Gastrocnemius medialis (tissue), 4 donors: ENCODE measurements around the gene CENPN. TPM values are rescaled to one million over a fixed set of nuclear protein-coding genes. Genes with fewer than 3 reads are reported as not detected.

Experiments
- ATAC-seq, 2 donors: fragments of 150-250 bp; one replicate each; pipeline ENCODE4 v1.9.1; 2016
- DNase-seq, 2 donors: peaks; one replicate each; pipeline ENCODE4 v3.0.0-alpha.2; 2019
- H3K27ac ChIP-seq, 4 donors: fragments of 200-600 bp; sonication (generic); 1 replicate in 1 of 4; 2 replicates in 3 of 4; pipeline ENCODE4 v1.5.1; 2016 to 2018; ENCODE audit warnings: mild to moderate bottlenecking in 2 of 4, moderate library complexity in 1 of 4
- H3K27me3 ChIP-seq, 3 donors: fragments of 200-600 bp; sonication (generic) in 2 of 3; 1 replicate in 1 of 3; 2 replicates in 2 of 3; pipeline versions ENCODE4 v1.5.1 to v1.6.0; 2016 to 2019; ENCODE audit warnings: mild to moderate bottlenecking in 1 of 3, moderate library complexity in 1 of 3
- H3K36me3 ChIP-seq, 2 donors: fragments of 200-600 bp; sonication (generic) in 1 of 2; one replicate each; pipeline ENCODE4 v1.5.1; 2017 to 2018
- H3K4me1 ChIP-seq, 2 donors: fragments of 200-600 bp; sonication (generic) in 1 of 2; one replicate each; pipeline ENCODE4 v1.5.1; 2016 to 2017; ENCODE audit warnings: mild to moderate bottlenecking in 2 of 2
- H3K4me3 ChIP-seq, 4 donors: fragments of 200-600 bp; sonication (generic) in 3 of 4; 1 replicate in 1 of 4; 2 replicates in 3 of 4; pipeline ENCODE4 v1.5.1; 2016 to 2019; ENCODE audit warnings: mild to moderate bottlenecking in 2 of 4
- H3K9me3 ChIP-seq, 3 donors: fragments of 200-600 bp; sonication (generic) in 2 of 3; 1 replicate in 1 of 3; 2 replicates in 2 of 3; pipeline ENCODE4 v1.5.1; 2016 to 2019
- POLR2A ChIP-seq, 2 donors: fragments of 450-650 bp; IDR thresholded peaks; one replicate each; pipeline ENCODE4 v1.6.1; 2017; ENCODE audit warnings: antibody characterized with exemption in 2 of 2, mild to moderate bottlenecking in 2 of 2, moderate library complexity in 2 of 2
- in situ Hi-C, 4 donors: fragments of 200-750 bp; cut with MboI; loops; one replicate each; pipeline versions ENCODE4 v1.15.0 to v1.8.0; 2017; ENCODE audit warnings: low sequenced_read_pairs in 4 of 4
- intact Hi-C: fragments of 100-400 bp; cut with DNase I; formaldehyde crosslinking; loops from one replicate; pipeline ENCODE4 v1.15.1; 2023; ENCODE audit warnings: low total_unique reads
- total RNA-seq, 4 donors: library from RNA; depleted of rRNA; stranded (reverse); fragments of >200 nt; gene quantifications; one replicate each; pipeline versions ENCODE4 v1.1.0 to v1.2.3, GENCODE V29; 2016
- TF ChIP-seq, protein P1 (sequence below), 5 experiments: fragments of 450-650 bp in 3 of 5; fragments of 200-600 bp in 2 of 5; sonication (generic) in 2 of 5; IDR thresholded peaks in 4 of 5; conservative IDR thresholded peaks in 1 of 5; 1 replicate in 4 of 5; 2 replicates in 1 of 5; pipeline ENCODE4 v1.5.1; 2016 to 2019; ENCODE audit warnings: antibody characterized with exemption in 5 of 5, mild to moderate bottlenecking in 3 of 5, moderate library complexity in 3 of 5

CENPN gene
- total RNA-seq, 4 donors from 2014 or later, result 5.2 to 10.9 (median 7.5) TPM

DNA sequence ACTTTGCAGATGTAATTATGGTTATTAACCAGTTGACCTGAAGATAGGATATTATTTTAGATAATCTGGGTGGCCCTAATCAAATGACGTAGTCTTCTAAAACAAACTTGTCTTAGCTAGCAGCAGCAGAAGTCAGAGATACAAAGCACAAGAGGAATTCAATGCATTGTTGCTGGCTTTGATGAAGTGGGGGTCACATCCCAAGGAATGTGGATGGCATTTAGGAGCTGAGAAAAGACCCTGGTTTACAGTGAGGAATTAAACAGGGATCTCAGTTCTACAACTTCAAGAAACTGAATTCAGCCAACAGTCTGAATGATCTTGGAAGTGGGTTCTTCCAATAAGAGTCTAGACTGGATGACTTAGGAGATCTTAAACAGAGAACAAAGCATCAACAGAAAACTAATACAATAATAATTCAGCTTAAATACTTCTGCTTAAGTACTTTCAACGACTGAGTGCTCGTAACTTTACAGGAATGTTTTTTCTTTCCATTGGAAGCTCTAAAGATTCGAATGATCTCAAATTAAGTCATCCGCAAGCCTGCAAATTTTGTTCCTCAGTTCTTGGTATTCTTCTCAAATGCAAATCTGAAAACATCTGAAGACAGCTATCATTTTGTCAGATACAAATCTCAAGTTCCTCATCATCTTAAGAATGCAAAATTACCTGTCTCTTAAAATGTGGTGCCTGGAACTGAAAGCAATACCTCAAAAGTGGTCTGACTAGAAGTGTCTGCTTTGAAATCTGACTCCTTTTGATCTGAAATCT is 66.7 kb downstream of the CENPN start:
- no peaks in the 10 kb centered on the region for H3K9me3 ChIP-seq
- DNase-seq (no peak), ATAC-seq (no peak)
- no peaks in the 10 kb centered on the region for H3K36me3 ChIP-seq
- H3K27ac ChIP-seq, result no peak overlapping the region
- no peak for TF ChIP-seq POLR2A (IDR thresholded peaks at IDR 0.05)
- peaks cover 4 to 7% of the 10 kb centered on the region in 2 donors for H3K4me1 ChIP-seq
- intact Hi-C loops, result no loop called here
- in situ Hi-C loops, result no loop called here
- H3K4me3 ChIP-seq, result no peak overlapping the region
- H3K27me3 ChIP-seq, result no peaks in the 10 kb centered on the region

GRCh38 chr16:81076566-81077075 is 69.6 kb downstream of the CENPN start:
- no peaks in the 10 kb centered on the region for H3K9me3 ChIP-seq
- H3K36me3 ChIP-seq, result no peaks in the 10 kb centered on the region
- peak overlapping the region; percentile 73 to 90 (median 82) for H3K4me3 ChIP-seq
- peak; percentile 72 to 82 for DNase-seq
- H3K4me1 ChIP-seq, result peaks cover 4 to 7% of the 10 kb centered on the region in 2 donors
- peak overlapping the region; percentile 90 to 99 (median 94) for H3K27ac ChIP-seq
- in situ Hi-C loops, result loop anchor here in 1 of 4 donors (5.0 to 25.0 kb wide), 2 partner anchors 39 to 236 kb away; partner anchors contain the start of genes ATMIN and GAN
- peak; percentile 94 to 96 for ATAC-seq
- intact Hi-C loops, result loop anchor here (1.0 to 5.0 kb wide), 6 partner anchors 20 to 241 kb away; partner anchors contain the start of genes ATMIN, CENPN and GCSH
- no peaks in the 10 kb centered on the region for H3K27me3 ChIP-seq
- TF ChIP-seq, protein P1, sequence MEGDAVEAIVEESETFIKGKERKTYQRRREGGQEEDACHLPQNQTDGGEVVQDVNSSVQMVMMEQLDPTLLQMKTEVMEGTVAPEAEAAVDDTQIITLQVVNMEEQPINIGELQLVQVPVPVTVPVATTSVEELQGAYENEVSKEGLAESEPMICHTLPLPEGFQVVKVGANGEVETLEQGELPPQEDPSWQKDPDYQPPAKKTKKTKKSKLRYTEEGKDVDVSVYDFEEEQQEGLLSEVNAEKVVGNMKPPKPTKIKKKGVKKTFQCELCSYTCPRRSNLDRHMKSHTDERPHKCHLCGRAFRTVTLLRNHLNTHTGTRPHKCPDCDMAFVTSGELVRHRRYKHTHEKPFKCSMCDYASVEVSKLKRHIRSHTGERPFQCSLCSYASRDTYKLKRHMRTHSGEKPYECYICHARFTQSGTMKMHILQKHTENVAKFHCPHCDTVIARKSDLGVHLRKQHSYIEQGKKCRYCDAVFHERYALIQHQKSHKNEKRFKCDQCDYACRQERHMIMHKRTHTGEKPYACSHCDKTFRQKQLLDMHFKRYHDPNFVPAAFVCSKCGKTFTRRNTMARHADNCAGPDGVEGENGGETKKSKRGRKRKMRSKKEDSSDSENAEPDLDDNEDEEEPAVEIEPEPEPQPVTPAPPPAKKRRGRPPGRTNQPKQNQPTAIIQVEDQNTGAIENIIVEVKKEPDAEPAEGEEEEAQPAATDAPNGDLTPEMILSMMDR (IDR thresholded peaks at IDR 0.05 in 4 of 5, conservative IDR thresholded peaks at IDR 0.05 in 1 of 5), result no peak
- TF ChIP-seq POLR2A (IDR thresholded peaks at IDR 0.05), result peak in 1 of 2 donors; percentile 16

- Histone ChIP-seq H3K4me1 (peaks cover 4 to 7% of the 10 kb centered on the region in 2 donors), H3K36me3 (no peaks in the 10 kb centered on the region), H3K27ac (peak within 1 kb of the TSS; percentile 90 to 99 (median 94)), H3K27me3 (no peaks in the 10 kb centered on the region), H3K4me3 (peak within 1 kb of the TSS; percentile 73 to 90 (median 82)), H3K9me3 (no peaks in the 10 kb centered on the region)
- TF ChIP-seq, protein P1 (IDR thresholded peaks at IDR 0.05 in 4 of 5, conservative IDR thresholded peaks at IDR 0.05 in 1 of 5), result no peak
- TF ChIP-seq POLR2A (IDR thresholded peaks at IDR 0.05), result peak; percentile 77 to 85
- DNase-seq (peak; percentile 94 to 95), ATAC-seq (peak; percentile 94 to 97)
- intact Hi-C loops, result loop anchor here (1.0 to 5.0 kb wide), 6 partner anchors 19 to 240 kb away; partner anchors contain the start of genes ATMIN, CENPN and GCSH
- in situ Hi-C loops, result loop anchor here in 1 of 4 donors (5.0 to 25.0 kb wide), 2 partner anchors 40 to 235 kb away; partner anchors contain the start of genes ATMIN and GAN
Measured at GRCh38 chr16:81077076-81077940, 70.3 kb downstream of the CENPN start, which contains the start of gene C16orf46. C16orf46 (minus strand) TSS chr16:81077238; CDS start chr16:81063955, 13,283 bp downstream.

- Histone ChIP-seq H3K4me1 (peaks cover 4 to 7% of the 10 kb centered on the region in 2 donors), H3K36me3 (peaks cover 0 to 4% of the 10 kb centered on the region in 2 donors), H3K9me3 (no peaks in the 10 kb centered on the region), H3K27ac (no peak overlapping the region), H3K27me3 (no peaks in the 10 kb centered on the region), H3K4me3 (no peak overlapping the region)
- intact Hi-C loops, result no loop called here
- no peak for DNase-seq
- no peak for ATAC-seq
- in situ Hi-C loops, result loop anchor here in 1 of 4 donors (25.0 kb wide), 1 partner anchor 232 kb away; the partner anchor contains the start of gene GAN
- no peak for TF ChIP-seq POLR2A (IDR thresholded peaks at IDR 0.05)
- TF ChIP-seq, protein P1 (IDR thresholded peaks at IDR 0.05 in 4 of 5, conservative IDR thresholded peaks at IDR 0.05 in 1 of 5), result no peak
Measured at GRCh38 chr16:81080233-81080632, 73.2 kb downstream of the CENPN start.
